Neural progenitor cell (in vitro differentiated cells): ENCODE results near the gene FRYL. TPM values are rescaled to one million over a fixed set of nuclear protein-coding genes. Genes with fewer than 3 reads are reported as not detected.

Experiments
- DNase-seq: peaks from one replicate; pipeline ENCODE4 v3.0.0-alpha.2; 2016; ENCODE audit warnings: low spot score
- H2AFZ ChIP-seq: fragments of 200-600 bp; sonication (generic); replicated peaks from 2 replicates; pipeline ENCODE4 v1.6.1; 2016; ENCODE audit warnings: antibody characterized with exemption
- H3F3A ChIP-seq: fragments of 200-600 bp; sonication (generic); 2 replicates; pipeline ENCODE4 v1.6.1; 2016; ENCODE audit warnings: antibody characterized with exemption, low read depth
- H3K27ac ChIP-seq: fragments of 200-600 bp; sonication (generic); 2 replicates; pipeline ENCODE4 v1.5.1; 2016; ENCODE audit warnings: mild to moderate bottlenecking
- H3K27me3 ChIP-seq: fragments of 200-600 bp; sonication (generic); 2 replicates; pipeline ENCODE4 v1.6.1; 2016; ENCODE audit warnings: mild to moderate bottlenecking, moderate library complexity
- H3K36me3 ChIP-seq: fragments of 200-600 bp; sonication (generic); 2 replicates; pipeline ENCODE4 v1.5.1; 2016
- H3K4me1 ChIP-seq: fragments of 200-600 bp; sonication (generic); 2 replicates; pipeline ENCODE4 v1.6.1; 2016; ENCODE audit warnings: mixed run types
- H3K4me2 ChIP-seq: fragments of 200-600 bp; sonication (generic); 2 replicates; pipeline ENCODE4 v1.6.1; 2016
- H3K4me3 ChIP-seq: fragments of 200-600 bp; sonication (generic); 2 replicates; pipeline ENCODE4 v1.5.1; 2016
- H3K79me2 ChIP-seq: fragments of 200-600 bp; sonication (generic); 2 replicates; pipeline ENCODE4 v1.6.1; 2016; ENCODE audit warnings: low read depth
- H3K9ac ChIP-seq: fragments of 200-600 bp; sonication (generic); 2 replicates; pipeline ENCODE4 v1.6.1; 2016
- H3K9me3 ChIP-seq: fragments of 200-600 bp; sonication (generic); 2 replicates; pipeline ENCODE4 v1.5.1; 2016; ENCODE audit warnings: low read depth
- H4K20me1 ChIP-seq: fragments of 200-600 bp; sonication (generic); 2 replicates; pipeline ENCODE4 v1.6.1; 2016; ENCODE audit warnings: low read depth
- H3K27ac Mint-ChIP-seq: 3 replicates; pipeline ENCODE4 v1.8.0; 2021; ENCODE audit warnings: mixed read lengths
- H3K27me3 Mint-ChIP-seq: 2 replicates; pipeline ENCODE4 v1.8.0; 2022; ENCODE audit warnings: low read depth, mild to moderate bottlenecking, inconsistent platforms, moderate library complexity, mixed read lengths; ENCODE audit not compliant: insufficient read depth
- H3K36me3 Mint-ChIP-seq: 3 replicates; pipeline ENCODE4 v1.8.0; 2021; ENCODE audit warnings: mixed read lengths
- H3K4me1 Mint-ChIP-seq: 3 replicates; pipeline ENCODE4 v1.8.0; 2021; ENCODE audit warnings: mixed read lengths
- H3K4me3 Mint-ChIP-seq: 3 replicates; pipeline ENCODE4 v1.8.0; 2021; ENCODE audit warnings: mild to moderate bottlenecking, moderate library complexity, mixed read lengths
- H3K9me3 Mint-ChIP-seq: 3 replicates; pipeline ENCODE4 v1.8.0; 2020; ENCODE audit warnings: mixed read lengths
- CTCF ChIP-seq: fragments of 200-600 bp; sonication (generic); IDR thresholded peaks from 2 replicates; pipeline ENCODE4 v1.5.1; 2017; ENCODE audit warnings: antibody characterized with exemption, mild to moderate bottlenecking
- EZH2 ChIP-seq: fragments of 200-600 bp; sonication (generic); IDR thresholded peaks from 2 replicates; pipeline ENCODE4 v1.6.1; 2017; ENCODE audit warnings: antibody characterized with exemption, mild to moderate bottlenecking, moderate library complexity
- EZH2phosphoT487 ChIP-seq: fragments of 200-600 bp; sonication (generic); IDR thresholded peaks from 2 replicates; pipeline ENCODE4 v1.6.1; 2017; ENCODE audit warnings: antibody characterized with exemption
- total RNA-seq: library from RNA; depleted of rRNA; stranded (reverse); fragments of >200 nt; gene quantifications from 2 replicates; pipeline ENCODE4 v1.2.3, GENCODE V29; 2015; ENCODE audit warnings: low replicate concordance

The FRYL gene
- total RNA-seq, 1 donor from 2014 or later: 70.5 TPM

GRCh38 chr4:48472794-48473193, 307.3 kb downstream of the FRYL start:
- no peaks in the 10 kb centered on the region for H3K79me2 ChIP-seq
- H3K4me1 Mint-ChIP-seq: peaks cover 20% of the 10 kb centered on the region
- peaks cover 2% of the 10 kb centered on the region for H3K9me3 Mint-ChIP-seq
- no peak for DNase-seq
- H3K27me3 Mint-ChIP-seq: peaks cover 2% of the 10 kb centered on the region
- no peak overlapping the region for H3K27ac ChIP-seq
- TF ChIP-seq CTCF: no peak
- TF ChIP-seq EZH2: no peak
- no peak for TF ChIP-seq EZH2phosphoT487
- H3K4me3 Mint-ChIP-seq: no peak overlapping the region
- H3K27me3 ChIP-seq: no peaks in the 10 kb centered on the region
- no peak overlapping the region for H3K4me2 ChIP-seq
- no peak overlapping the region for H3K4me3 ChIP-seq
- H4K20me1 ChIP-seq: no peaks in the 10 kb centered on the region
- no peak overlapping the region for H3K27ac Mint-ChIP-seq
- H3K9me3 ChIP-seq: no peaks in the 10 kb centered on the region
- H3K4me1 ChIP-seq: no peaks in the 10 kb centered on the region
- no peak overlapping the region for H2AFZ ChIP-seq
- H3K36me3 Mint-ChIP-seq: no peaks in the 10 kb centered on the region
- H3K36me3 ChIP-seq: no peaks in the 10 kb centered on the region
- no peaks in the 10 kb centered on the region for H3F3A ChIP-seq
- H3K9ac ChIP-seq: no peak overlapping the region

- H3K9ac ChIP-seq: no peak overlapping the region
- no peaks in the 10 kb centered on the region for H3F3A ChIP-seq
- Mint-ChIP-seq H3K9me3 (peaks cover 2% of the 10 kb centered on the region), H3K27me3 (no peaks in the 10 kb centered on the region), H3K4me3 (peak overlapping the region; percentile 19), H3K27ac (peak overlapping the region; percentile 74), H3K36me3 (no peaks in the 10 kb centered on the region), H3K4me1 (peaks cover 20% of the 10 kb centered on the region)
- no peaks in the 10 kb centered on the region for H3K79me2 ChIP-seq
- peak overlapping the region; percentile 8 for H2AFZ ChIP-seq
- no peaks in the 10 kb centered on the region for H3K9me3 ChIP-seq
- DNase-seq: no peak
- no peaks in the 10 kb centered on the region for H3K36me3 ChIP-seq
- no peaks in the 10 kb centered on the region for H3K27me3 ChIP-seq
- H4K20me1 ChIP-seq: no peaks in the 10 kb centered on the region
- no peak overlapping the region for H3K4me3 ChIP-seq
- H3K27ac ChIP-seq: no peak overlapping the region
- no peaks in the 10 kb centered on the region for H3K4me1 ChIP-seq
- H3K4me2 ChIP-seq: no peak overlapping the region
- TF ChIP-seq CTCF (no peak), EZH2 (no peak), EZH2phosphoT487 (no peak)
Observed at GRCh38 chr4:48470570-48470969, 309.5 kb downstream of the FRYL start.

DNA sequence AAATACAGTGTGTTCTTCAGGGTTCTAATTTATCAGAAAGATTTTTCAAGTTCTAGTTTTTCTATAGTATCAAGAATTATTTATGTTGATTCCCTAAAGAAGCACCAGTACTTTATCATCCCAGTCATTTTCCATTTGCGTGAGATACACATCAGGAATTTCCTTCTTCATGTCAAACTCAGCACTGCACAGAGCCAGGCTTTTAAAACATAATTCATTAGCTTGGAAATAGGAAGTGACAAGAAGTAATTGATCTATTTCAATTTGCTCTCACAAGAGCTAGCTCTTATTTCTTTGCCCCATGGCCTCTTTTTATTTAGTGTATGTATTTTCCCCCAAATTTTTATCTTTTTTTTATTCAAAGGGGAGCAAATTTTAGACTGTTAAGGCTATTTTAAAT, 309.9 kb downstream of the FRYL start:
- TF ChIP-seq EZH2phosphoT487 (no peak), CTCF (no peak), EZH2 (no peak)
- Histone ChIP-seq H3K4me3 (no peak overlapping the region), H3K4me2 (no peak overlapping the region), H3K9ac (no peak overlapping the region), H3K9me3 (no peaks in the 10 kb centered on the region), H3K27me3 (no peaks in the 10 kb centered on the region), H4K20me1 (no peaks in the 10 kb centered on the region), H3K79me2 (no peaks in the 10 kb centered on the region), H3K36me3 (no peaks in the 10 kb centered on the region), H3K27ac (no peak overlapping the region), H3K4me1 (no peaks in the 10 kb centered on the region), H2AFZ (no peak overlapping the region), H3F3A (no peaks in the 10 kb centered on the region)
- no peak for DNase-seq
- H3K27ac Mint-ChIP-seq: peak overlapping the region; percentile 74
- no peaks in the 10 kb centered on the region for H3K36me3 Mint-ChIP-seq
- H3K4me3 Mint-ChIP-seq: peak overlapping the region; percentile 19
- H3K9me3 Mint-ChIP-seq: peaks cover 2% of the 10 kb centered on the region
- H3K4me1 Mint-ChIP-seq: peaks cover 20% of the 10 kb centered on the region
- peaks cover under 1% of the 10 kb centered on the region for H3K27me3 Mint-ChIP-seq
